Cerebellar cortex (tissue), 1 donor: ENCODE measurements around the gene SRBD1.

Source experiments
- DNase-seq: peaks from one replicate; pipeline ENCODE4 v3.0.0-alpha.2; 2015; ENCODE audit warnings: low spot score

The SRBD1 gene

DNA sequence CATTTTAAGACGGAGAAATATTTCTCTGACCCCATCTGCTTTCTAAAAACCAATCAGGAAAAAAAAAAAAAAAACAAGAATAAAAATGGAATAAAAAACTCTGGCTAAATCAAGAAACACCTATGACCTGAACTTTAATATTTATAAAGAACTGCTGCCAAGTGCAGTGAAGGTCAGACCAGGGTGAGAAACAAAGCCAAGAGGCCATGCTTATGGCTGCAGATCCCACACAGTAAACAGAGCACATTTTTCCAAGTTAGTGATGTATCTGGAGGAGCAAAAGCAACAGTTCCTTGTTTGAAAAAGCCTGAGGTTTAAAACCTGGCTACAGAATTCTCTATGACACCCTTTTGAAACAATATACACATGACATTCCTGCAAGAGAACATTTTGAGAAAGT is 242.3 kb downstream of the SRBD1 start:
- no peak for DNase-seq

DNA sequence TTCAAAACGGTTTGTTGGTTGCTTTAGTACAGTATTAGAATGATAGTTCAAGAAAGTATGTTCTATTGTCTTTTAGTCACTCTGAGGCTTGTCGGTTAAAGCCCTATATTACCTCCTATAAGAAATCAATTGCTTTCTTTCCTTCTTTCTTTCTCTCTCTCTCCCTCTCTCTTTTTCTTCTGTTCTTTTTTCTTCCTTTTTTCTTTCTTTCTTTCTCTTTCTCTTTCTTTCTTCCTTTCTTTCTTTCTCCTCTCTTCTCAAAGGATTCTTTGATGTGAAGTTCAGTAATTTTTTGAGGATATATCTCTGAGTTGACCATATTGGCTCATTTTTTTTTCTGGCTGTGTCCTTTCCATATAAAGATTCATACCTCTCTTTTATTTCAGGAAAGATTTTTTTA is 249.4 kb downstream of the SRBD1 start:
- no peak for DNase-seq

DNA sequence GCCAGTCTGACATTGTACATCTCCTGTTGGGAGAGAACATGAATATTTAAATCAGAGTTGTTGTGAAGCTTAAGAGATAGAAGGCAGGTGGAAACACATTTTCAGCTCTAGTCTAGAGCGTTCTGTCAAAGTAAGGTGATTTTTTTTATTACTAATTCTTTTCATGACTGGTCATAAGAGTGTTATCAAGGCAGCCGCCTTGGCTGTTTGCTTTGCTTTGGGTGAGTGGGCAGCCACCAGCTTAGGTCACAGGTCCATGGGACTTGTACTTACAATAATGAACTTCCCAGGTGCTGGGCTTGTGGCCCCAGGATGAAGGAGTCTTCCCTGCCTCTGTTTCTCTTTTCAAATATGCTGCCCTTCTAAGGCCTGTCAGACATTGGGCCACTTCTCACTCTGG is 256.3 kb downstream of the SRBD1 start:
- DNase-seq, result no peak

DNA sequence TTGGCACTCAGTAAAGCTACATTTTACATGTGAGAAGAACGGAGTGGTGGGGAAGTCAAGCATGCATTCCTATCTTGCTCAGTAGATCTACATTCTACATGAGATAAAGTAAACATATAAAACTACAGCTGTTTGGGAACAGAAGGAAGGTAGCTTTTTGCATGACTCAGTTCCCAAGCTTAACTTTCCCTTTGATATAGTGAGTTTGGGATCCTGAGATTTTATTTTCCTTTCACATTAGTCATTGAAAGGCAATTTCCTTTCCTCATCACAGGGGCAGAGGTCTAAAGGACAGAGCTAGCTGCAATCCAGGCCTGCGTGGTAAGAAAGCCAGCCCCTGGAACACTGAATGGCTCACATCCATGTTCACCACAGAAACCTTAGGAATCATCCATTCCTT is 257.2 kb downstream of the SRBD1 start:
- no peak for DNase-seq

DNA sequence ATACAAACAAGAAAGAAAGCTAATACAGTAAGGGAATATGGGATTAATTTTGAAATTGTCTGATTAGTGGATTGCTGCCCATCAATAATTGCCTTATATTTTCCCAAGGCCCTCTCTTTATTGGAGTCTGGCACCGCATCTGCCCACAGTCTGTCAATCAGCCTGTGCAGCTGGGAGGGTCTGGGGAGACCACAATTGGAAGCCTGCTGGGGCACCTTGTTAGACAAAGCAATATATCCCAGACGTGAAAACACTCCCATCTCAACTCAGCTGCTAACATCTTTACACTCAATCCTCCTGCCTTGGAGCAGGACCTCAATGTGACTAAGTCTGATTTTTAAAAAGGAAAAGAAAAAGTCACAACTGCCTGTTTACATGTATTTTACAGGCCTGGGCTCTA is 258.6 kb downstream of the SRBD1 start:
- DNase-seq, result no peak

DNA sequence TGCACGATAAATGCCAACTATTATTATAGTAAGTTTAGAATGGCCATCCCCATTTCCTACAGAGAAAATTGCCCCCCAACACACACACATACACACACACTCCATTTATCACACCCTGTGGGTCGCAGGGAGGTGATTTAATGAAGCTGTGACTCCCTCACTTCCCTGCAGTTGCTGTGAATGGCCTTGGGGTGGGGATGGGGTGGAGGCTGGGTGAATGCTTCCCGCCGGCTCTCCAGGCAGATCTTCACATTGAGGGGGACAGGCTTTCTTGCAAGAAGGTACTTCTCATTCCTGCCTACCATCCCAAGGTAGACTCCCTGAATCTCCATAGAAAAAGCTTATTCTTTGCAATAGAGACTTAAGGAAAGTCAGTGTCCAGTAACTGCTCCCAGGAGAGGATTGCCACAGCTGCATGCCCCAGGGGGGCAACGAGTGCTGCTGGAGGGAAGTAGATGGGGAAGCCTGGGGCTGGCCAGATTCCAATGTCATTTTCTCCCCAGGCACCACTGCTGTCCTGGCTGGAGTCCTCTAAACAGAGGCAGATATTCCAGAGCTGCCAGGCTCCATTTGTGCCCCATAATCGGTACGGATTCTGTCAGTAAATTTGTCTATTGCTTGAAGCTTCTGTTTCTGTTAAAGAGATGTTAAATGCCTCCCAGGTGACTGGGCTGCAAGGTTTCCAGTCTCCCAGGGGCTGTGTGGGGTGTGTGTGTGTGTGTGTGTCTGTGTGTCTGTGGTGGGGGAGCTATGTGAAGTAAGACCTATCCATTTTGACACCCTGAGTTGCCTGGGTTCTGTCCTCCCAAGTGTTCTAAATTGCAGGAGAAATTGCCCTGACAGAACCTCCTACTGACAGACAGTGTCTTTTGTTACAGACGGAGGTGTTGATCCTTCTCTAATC is 265.5 kb downstream of the SRBD1 start:
- no peak for DNase-seq

DNA sequence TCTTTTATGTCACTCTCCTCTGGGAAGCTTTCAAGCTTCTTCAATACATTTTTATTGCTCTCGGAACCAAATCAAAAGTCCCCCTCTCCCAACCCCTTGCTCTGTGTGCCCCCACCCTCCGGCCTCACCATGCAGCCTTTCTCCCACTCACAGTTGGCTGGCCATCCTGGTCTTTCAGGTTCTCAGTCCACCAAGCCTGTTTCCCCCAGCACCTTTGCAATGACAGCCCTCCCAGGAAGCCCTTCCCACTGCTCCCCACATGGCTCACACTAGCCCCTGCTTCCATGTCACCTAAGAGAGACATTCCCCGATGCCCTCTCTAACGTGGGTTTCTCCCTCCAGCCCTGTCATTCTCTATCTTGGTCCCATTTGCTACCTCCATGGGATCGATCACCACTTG is 266.6 kb downstream of the SRBD1 start:
- DNase-seq, result no peak

DNA sequence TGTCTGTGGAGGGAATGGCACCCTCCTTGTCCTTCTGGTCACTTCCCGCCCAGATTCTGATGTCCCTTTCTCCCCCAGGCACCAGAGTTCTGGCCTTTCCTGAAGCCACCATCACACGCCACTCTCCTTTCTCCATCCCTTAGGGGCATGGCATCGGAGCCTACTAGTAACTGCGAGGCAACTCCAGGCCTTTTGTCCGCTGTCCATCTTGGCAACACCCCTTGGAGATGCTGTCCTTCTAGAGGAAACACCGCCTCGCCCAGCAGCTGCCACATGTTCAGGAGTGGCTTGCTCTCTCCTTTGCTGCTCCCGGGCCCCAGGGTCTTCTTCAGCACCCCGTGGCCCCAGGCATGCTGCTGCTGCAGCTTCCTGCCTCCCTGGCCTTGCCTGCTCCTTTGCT is 267.0 kb downstream of the SRBD1 start:
- no peak for DNase-seq

DNA sequence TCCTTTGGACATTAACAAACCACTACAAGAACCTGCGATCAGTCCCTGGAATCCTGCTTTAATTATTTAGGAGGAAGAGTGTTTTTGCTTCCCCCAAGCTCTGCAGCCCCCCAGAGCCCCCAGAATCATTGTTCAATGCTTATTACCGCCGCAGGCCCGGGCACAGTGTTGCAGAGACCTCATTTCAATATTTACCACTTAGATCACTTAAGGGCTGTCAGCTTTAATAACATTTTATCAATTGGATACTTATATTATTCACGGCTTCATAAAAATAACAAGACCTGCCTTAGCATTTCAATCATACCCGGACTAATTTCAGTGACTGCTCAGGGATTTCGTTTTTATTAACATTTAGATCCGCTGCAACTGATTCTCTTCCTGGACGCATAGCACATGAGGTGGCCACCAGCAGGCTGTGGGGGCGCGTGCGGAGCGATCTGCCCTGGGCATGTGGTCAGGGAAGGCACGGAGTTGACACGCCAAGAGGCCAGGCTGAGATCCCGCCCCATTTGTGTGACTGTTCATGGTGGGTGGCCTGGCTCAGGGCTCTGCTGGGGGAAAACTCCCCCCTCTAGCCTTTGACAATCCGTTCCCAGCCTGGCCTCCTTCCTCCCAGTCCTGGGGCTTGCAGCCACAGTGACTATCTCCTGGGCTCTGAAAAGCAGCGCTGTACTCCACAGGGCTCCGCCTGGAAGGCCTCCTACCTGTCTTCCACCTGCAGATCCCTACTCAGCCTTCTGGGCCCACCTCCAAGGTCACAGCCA is 267.6 kb downstream of the SRBD1 start:
- no peak for DNase-seq

DNA sequence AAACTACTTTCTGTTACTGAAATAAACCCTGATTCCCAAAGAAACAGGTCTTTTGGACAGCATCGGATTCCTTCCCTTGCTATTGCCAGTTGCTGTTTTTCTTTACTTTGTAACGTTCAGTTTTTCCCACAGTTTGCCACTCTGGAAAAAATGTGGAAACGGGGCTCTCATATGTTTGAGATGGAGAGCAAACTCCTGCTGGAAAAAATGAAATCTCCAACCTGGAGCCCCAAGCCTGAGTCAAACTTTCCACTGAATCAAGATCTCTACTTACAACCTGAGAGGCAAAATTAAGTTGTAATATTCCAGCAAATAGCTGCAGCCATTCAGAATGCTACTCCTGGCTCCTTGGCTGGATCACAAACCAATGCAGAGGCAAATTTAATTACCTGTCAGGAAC is 270.7 kb downstream of the SRBD1 start:
- DNase-seq, result no peak

DNA sequence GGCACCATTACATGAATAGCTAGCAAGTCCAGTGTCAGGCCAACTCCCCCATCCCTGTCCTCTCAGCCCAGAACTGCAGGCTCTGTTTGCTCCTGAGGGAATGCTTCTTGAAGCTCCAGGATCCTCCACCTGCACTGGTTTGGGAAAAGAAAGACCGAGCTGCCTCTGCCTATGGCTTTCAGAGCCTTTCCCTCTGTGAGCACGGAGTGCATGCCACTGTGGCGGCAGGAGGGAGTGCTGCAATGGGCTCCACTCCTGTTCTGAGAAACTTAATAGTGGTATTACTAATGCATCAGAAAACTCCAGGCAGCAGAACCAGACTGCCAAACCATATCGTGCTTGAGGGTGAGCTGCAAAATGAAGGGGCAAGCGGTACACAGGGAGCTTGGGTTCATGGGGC is 271.8 kb downstream of the SRBD1 start:
- DNase-seq, result no peak
